ENCODE measurements around the gene TSKU. TPM values are rescaled to one million over a fixed set of nuclear protein-coding genes. Genes with fewer than 3 reads are reported as not detected.

The TSKU gene
- total RNA-seq, 1 donor from 2014 or later: 57.9 TPM

DNA sequence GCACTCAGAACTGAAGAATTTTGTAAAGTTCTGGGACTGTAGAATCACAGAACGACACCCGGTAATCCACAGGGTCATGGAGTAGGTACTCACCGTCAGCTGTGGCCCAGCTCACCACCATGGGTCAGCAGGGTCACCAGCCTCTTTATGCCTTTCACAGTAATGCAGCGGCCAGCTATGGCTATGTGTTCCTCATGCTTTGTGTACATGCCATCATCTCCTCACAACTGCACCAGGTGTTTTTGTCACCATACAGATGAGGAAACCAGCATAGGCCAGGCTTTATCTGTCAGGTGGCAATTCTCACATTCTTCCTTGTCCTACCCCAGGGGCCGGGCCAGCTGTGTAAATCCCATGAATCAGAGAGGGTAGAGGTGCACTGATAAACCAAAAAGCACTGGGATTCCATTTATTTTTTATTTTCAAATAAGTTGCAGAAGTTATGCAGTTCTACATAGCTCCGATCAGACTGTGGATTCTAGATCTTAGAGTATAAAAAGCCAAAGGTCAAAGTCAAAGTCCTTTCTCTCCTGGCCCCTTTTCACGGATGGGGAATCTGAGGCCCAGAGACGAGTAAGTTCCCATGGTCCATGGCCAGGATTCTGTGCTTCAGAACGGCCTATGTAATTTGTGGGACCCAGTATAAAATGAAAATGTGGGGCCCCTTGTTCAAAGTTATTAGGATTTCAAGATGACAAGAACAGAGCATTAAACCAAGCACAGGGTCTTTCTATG is 17.5 kb downstream of the TSKU start:
- Histone ChIP-seq H3K4me1 (ENCODE audit: insufficient read depth, low read length) (peaks cover 8% of the 10 kb centered on the region), H2AFZ (ENCODE audit: low read depth, low read length) (no peak overlapping the region), H3K9me3 (ENCODE audit: insufficient read depth, low read depth, low read length) (no peaks in the 10 kb centered on the region), H3K9ac (ENCODE audit: low read length) (no peak overlapping the region), H3K79me2 (ENCODE audit: insufficient read depth, low read length) (peaks cover 21% of the 10 kb centered on the region), H3K4me3 (ENCODE audit: insufficient read depth, low read depth, low read length) (no peak overlapping the region), H4K20me1 (ENCODE audit: insufficient read depth, low read length) (peaks cover 56% of the 10 kb centered on the region), H3K27ac (ENCODE audit: low read depth, low read length) (no peak overlapping the region), H3K27me3 (ENCODE audit: insufficient read depth, low read length) (no peaks in the 10 kb centered on the region), H3K36me3 (ENCODE audit: insufficient read depth, low read length) (no peaks in the 10 kb centered on the region), H3K4me2 (ENCODE audit: low read length) (no peak overlapping the region)
- no peaks in the 10 kb centered on the region for H3K27me3 Mint-ChIP-seq (ENCODE audit: low read depth, unreplicated experiment)
- FAIRE-seq: no peak
- TF ChIP-seq EZH2 (IDR thresholded peaks at IDR 0.05; ENCODE audit: insufficient read depth, low read length) (no peak), CTCF (IDR thresholded peaks at IDR 0.05; ENCODE audit: insufficient read depth, low read depth, low read length) (no peak)
- H3K4me3 Mint-ChIP-seq (ENCODE audit: unreplicated experiment): no peak overlapping the region
- H3K9me3 Mint-ChIP-seq (ENCODE audit: unreplicated experiment): no peaks in the 10 kb centered on the region
- H3K4me1 Mint-ChIP-seq (ENCODE audit: low read depth, unreplicated experiment): peaks cover 22% of the 10 kb centered on the region
- no peak for DNase-seq (ENCODE audit: low read depth)
- no peak overlapping the region for H3K27ac Mint-ChIP-seq (ENCODE audit: unreplicated experiment)
- H3K36me3 Mint-ChIP-seq (ENCODE audit: low read depth, unreplicated experiment): peaks cover 15% of the 10 kb centered on the region

GRCh38 chr11:76801225-76801624 is 18.1 kb downstream of the TSKU start:
- Histone ChIP-seq H3K9me3 (ENCODE audit: insufficient read depth, low read depth, low read length) (no peaks in the 10 kb centered on the region), H2AFZ (ENCODE audit: low read depth, low read length) (no peak overlapping the region), H4K20me1 (ENCODE audit: insufficient read depth, low read length) (peaks cover 50% of the 10 kb centered on the region), H3K36me3 (ENCODE audit: insufficient read depth, low read length) (no peaks in the 10 kb centered on the region), H3K27ac (ENCODE audit: low read depth, low read length) (no peak overlapping the region), H3K4me2 (ENCODE audit: low read length) (no peak overlapping the region), H3K9ac (ENCODE audit: low read length) (no peak overlapping the region), H3K79me2 (ENCODE audit: insufficient read depth, low read length) (peaks cover 15% of the 10 kb centered on the region), H3K4me3 (ENCODE audit: insufficient read depth, low read depth, low read length) (no peak overlapping the region), H3K4me1 (ENCODE audit: insufficient read depth, low read length) (peaks cover 8% of the 10 kb centered on the region), H3K27me3 (ENCODE audit: insufficient read depth, low read length) (no peaks in the 10 kb centered on the region)
- Mint-ChIP-seq H3K4me3 (ENCODE audit: unreplicated experiment) (no peak overlapping the region), H3K9me3 (ENCODE audit: unreplicated experiment) (no peaks in the 10 kb centered on the region), H3K36me3 (ENCODE audit: low read depth, unreplicated experiment) (peaks cover 11% of the 10 kb centered on the region), H3K27me3 (ENCODE audit: low read depth, unreplicated experiment) (no peaks in the 10 kb centered on the region), H3K27ac (ENCODE audit: unreplicated experiment) (no peak overlapping the region), H3K4me1 (ENCODE audit: low read depth, unreplicated experiment) (peaks cover 23% of the 10 kb centered on the region)
- TF ChIP-seq EZH2 (IDR thresholded peaks at IDR 0.05; ENCODE audit: insufficient read depth, low read length) (no peak), CTCF (IDR thresholded peaks at IDR 0.05; ENCODE audit: insufficient read depth, low read depth, low read length) (no peak)
- DNase-seq (ENCODE audit: low read depth) (no peak), FAIRE-seq (no peak)

GRCh38 chr11:76801736-76802135 is 18.6 kb downstream of the TSKU start:
- no peak for FAIRE-seq
- H3K27me3 Mint-ChIP-seq (ENCODE audit: low read depth, unreplicated experiment): no peaks in the 10 kb centered on the region
- no peak for TF ChIP-seq CTCF (IDR thresholded peaks at IDR 0.05; ENCODE audit: insufficient read depth, low read depth, low read length)
- TF ChIP-seq EZH2 (IDR thresholded peaks at IDR 0.05; ENCODE audit: insufficient read depth, low read length): no peak
- H3K36me3 Mint-ChIP-seq (ENCODE audit: low read depth, unreplicated experiment): peaks cover 11% of the 10 kb centered on the region
- Histone ChIP-seq H3K27me3 (ENCODE audit: insufficient read depth, low read length) (no peaks in the 10 kb centered on the region), H4K20me1 (ENCODE audit: insufficient read depth, low read length) (peaks cover 45% of the 10 kb centered on the region), H3K36me3 (ENCODE audit: insufficient read depth, low read length) (no peaks in the 10 kb centered on the region), H2AFZ (ENCODE audit: low read depth, low read length) (no peak overlapping the region), H3K4me3 (ENCODE audit: insufficient read depth, low read depth, low read length) (no peak overlapping the region), H3K4me1 (ENCODE audit: insufficient read depth, low read length) (peaks cover 8% of the 10 kb centered on the region), H3K9me3 (ENCODE audit: insufficient read depth, low read depth, low read length) (no peaks in the 10 kb centered on the region), H3K79me2 (ENCODE audit: insufficient read depth, low read length) (peaks cover 10% of the 10 kb centered on the region), H3K9ac (ENCODE audit: low read length) (no peak overlapping the region), H3K4me2 (ENCODE audit: low read length) (no peak overlapping the region), H3K27ac (ENCODE audit: low read depth, low read length) (no peak overlapping the region)
- no peak for DNase-seq (ENCODE audit: low read depth)
- H3K4me3 Mint-ChIP-seq (ENCODE audit: unreplicated experiment): no peak overlapping the region
- peaks cover 23% of the 10 kb centered on the region for H3K4me1 Mint-ChIP-seq (ENCODE audit: low read depth, unreplicated experiment)
- H3K27ac Mint-ChIP-seq (ENCODE audit: unreplicated experiment): no peak overlapping the region
- no peaks in the 10 kb centered on the region for H3K9me3 Mint-ChIP-seq (ENCODE audit: unreplicated experiment)
